Central memory CD8-positive, alpha-beta T cell (primary cell): ENCODE measurements around the gene YPEL2.
"Not testable (repeated sequence)": the region's sequence is repeated elsewhere in the genome, so short reads cannot be mapped to it uniquely, and the experiment has no call there.

Source experiments
- ATAC-seq: fragments of 150-1000 bp; cut with Tn5 transposase; replicated peaks from 2 replicates; pipeline ENCODE4 v1.10.0; 2022; ENCODE audit warnings: mild to moderate bottlenecking, moderate FRiP score, moderate number of reproducible peaks; ENCODE audit not compliant: poor library complexity, severe bottlenecking; ENCODE audit errors: extremely low read depth
- DNase-seq, 2 donors: peaks; one replicate each; pipeline ENCODE4 v3.0.0; 2021; ENCODE audit warnings: low spot score in 2 of 2
- H3K27ac Mint-ChIP-seq: one replicate; pipeline ENCODE4 v1.8.0; 2022; ENCODE audit warnings: low read depth, mild to moderate bottlenecking, moderate library complexity, mixed read lengths
- H3K27me3 Mint-ChIP-seq: one replicate; pipeline ENCODE4 v1.8.0; 2022; ENCODE audit warnings: mixed read lengths
- H3K36me3 Mint-ChIP-seq: one replicate; pipeline ENCODE4 v1.8.0; 2022; ENCODE audit warnings: mild to moderate bottlenecking, moderate library complexity, mixed read lengths; ENCODE audit not compliant: insufficient read depth
- H3K4me1 Mint-ChIP-seq: one replicate; pipeline ENCODE4 v1.8.0; 2022; ENCODE audit warnings: mixed read lengths
- H3K4me3 Mint-ChIP-seq: one replicate; pipeline ENCODE4 v1.8.0; 2022; ENCODE audit warnings: mild to moderate bottlenecking, moderate library complexity, mixed read lengths
- H3K9me3 Mint-ChIP-seq: one replicate; pipeline ENCODE4 v1.8.0; 2022; ENCODE audit warnings: mixed read lengths

The YPEL2 gene

DNA sequence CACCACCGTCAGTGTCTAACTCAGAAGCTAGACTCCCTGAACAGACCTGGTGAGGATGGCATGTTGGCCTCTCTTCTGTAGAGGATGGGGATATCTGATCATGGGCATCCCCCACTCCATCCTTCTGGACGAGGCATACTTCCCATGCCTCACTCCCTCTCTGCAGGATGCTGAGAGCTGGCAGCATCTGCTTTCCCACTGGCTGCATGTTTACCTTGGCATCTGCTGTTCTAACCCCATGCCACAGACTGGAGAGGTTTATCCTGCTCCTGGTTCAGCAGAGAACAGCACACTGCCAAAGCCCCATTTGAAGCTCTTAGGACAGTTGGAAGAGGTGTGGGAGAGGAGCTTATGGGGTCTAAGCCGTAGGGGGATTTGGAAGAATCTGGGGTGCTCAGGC is 46.0 kb downstream of the YPEL2 start:
- H3K4me1 Mint-ChIP-seq: peaks cover 40% of the 10 kb centered on the region
- H3K36me3 Mint-ChIP-seq: peaks cover 2% of the 10 kb centered on the region
- no peaks in the 10 kb centered on the region for H3K27me3 Mint-ChIP-seq
- no peak overlapping the region for H3K27ac Mint-ChIP-seq
- H3K9me3 Mint-ChIP-seq: no peaks in the 10 kb centered on the region
- H3K4me3 Mint-ChIP-seq: no peak overlapping the region
- ATAC-seq (no peak), DNase-seq (no peak)

DNA sequence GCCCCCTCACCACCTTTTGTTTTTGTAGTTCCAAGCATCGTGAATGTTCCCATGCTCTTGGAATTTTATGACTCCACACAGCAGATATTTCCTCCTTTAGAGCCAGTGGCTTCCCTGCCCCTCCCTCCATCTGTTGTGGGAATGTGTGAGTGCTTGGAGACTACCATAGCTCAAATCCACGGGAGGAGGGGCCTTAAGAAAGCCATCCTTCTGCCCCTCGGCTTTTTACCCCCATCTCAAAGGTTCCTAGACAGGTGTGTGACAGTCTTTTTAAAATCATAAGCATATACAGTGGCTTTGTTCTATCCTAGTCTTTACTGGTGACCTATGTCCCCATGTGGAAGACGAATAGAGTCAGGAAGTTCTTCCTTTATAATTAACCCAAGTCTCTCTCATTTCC is 47.2 kb downstream of the YPEL2 start:
- H3K27me3 Mint-ChIP-seq: no peaks in the 10 kb centered on the region
- no peak overlapping the region for H3K27ac Mint-ChIP-seq
- H3K4me3 Mint-ChIP-seq: no peak overlapping the region
- no peak for DNase-seq
- peaks cover 31% of the 10 kb centered on the region for H3K4me1 Mint-ChIP-seq
- H3K36me3 Mint-ChIP-seq: peaks cover 2% of the 10 kb centered on the region
- no peaks in the 10 kb centered on the region for H3K9me3 Mint-ChIP-seq
- no peak for ATAC-seq

DNA sequence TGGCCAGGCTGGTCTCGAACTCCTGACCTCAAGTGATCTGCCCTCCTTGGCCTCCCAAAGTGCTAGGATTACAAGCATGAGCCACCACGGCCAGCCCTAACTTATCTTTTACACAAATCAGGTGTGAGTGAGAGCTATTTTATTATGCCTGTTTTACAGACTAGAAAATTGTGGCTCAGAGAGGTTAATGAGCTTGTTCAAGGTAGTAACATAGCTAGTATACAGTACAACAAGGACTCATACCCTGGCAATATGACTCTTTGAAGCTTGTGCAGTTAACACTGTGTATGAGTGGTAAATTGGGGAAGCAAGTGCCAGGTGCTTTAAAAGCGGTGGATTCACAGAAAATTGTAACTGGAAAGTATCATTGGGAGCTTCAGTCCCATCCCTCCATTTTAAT is 49.0 kb downstream of the YPEL2 start:
- H3K4me3 Mint-ChIP-seq: no peak overlapping the region
- peaks cover 25% of the 10 kb centered on the region for H3K4me1 Mint-ChIP-seq
- H3K27ac Mint-ChIP-seq: no peak overlapping the region

DNA sequence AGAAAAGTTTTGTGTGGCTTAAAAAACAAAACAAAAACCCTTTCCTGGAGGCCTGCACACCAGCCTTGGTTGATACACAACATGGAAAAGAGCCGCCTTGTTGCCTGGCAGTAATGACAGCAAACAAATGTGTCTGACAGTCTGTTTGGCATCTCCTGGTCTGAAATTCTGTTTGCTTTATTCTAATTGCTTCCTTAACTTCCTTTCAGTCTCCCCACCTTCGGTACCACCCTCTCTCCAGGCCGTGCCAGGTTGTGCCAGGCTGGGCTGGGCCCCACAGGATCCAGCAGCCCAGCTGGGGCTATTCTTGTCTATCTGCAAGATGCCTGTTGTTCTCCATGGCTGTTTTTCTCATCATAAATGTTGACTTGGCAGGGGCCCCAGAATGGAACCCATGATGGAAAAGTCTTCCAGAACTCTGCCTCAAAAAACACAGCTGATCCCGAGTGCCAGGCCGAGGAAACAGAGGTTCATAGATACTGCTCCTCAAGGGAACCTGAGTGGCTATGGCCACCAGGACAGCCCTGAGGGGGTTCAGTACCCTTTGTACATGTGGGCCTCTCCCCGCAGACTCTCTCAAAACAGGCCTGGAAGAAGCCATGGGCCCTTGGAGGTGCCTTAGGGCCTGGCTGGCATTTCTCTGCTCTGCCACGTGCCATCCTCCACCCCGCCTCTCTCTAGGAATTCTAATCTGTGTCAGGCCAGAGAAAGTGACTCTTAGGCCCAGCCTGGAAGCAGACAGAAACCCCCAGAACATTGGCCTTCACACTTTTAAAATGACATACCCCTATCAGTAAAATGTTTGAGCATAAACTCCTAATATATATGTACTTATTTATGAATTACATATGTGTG is 50.5 kb downstream of the YPEL2 start:
- Mint-ChIP-seq H3K9me3 (no peaks in the 10 kb centered on the region), H3K27ac (peak overlapping the region; percentile 62), H3K4me3 (no peak overlapping the region), H3K27me3 (no peaks in the 10 kb centered on the region), H3K4me1 (peaks cover 27% of the 10 kb centered on the region), H3K36me3 (peaks cover 6% of the 10 kb centered on the region)
- no peak for ATAC-seq
- DNase-seq: no peak

More for the DNA sequence above, 49.0 kb downstream of the YPEL2 start:
- Mint-ChIP-seq H3K36me3 (peaks cover 2% of the 10 kb centered on the region), H3K9me3 (no peaks in the 10 kb centered on the region), H3K27me3 (no peaks in the 10 kb centered on the region)
- DNase-seq (no peak), ATAC-seq (no peak)

DNA sequence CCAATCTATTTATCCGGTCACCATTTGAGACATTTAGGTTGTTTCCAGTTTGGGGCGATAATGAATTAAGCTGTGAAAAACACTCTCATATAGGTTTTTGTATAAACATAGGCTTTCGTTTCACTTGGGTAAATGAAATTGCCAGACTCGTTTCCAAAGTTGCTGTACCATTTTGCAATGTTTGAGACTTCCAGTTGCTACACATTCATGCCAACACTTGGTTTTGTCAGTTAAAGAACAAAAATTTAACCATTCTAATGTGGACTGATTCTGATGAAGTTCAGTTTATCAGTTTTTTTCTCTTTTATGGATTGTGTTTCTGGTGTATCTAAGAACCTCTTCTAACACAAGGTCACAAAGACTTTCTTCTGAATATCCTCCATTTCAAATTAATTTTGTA is 52.4 kb downstream of the YPEL2 start:
- Mint-ChIP-seq H3K27me3 (no peaks in the 10 kb centered on the region), H3K36me3 (peaks cover 6% of the 10 kb centered on the region), H3K4me1 (peaks cover 17% of the 10 kb centered on the region), H3K27ac (no peak overlapping the region), H3K4me3 (no peak overlapping the region), H3K9me3 (no peaks in the 10 kb centered on the region)
- no peak for DNase-seq
- no peak for ATAC-seq

DNA sequence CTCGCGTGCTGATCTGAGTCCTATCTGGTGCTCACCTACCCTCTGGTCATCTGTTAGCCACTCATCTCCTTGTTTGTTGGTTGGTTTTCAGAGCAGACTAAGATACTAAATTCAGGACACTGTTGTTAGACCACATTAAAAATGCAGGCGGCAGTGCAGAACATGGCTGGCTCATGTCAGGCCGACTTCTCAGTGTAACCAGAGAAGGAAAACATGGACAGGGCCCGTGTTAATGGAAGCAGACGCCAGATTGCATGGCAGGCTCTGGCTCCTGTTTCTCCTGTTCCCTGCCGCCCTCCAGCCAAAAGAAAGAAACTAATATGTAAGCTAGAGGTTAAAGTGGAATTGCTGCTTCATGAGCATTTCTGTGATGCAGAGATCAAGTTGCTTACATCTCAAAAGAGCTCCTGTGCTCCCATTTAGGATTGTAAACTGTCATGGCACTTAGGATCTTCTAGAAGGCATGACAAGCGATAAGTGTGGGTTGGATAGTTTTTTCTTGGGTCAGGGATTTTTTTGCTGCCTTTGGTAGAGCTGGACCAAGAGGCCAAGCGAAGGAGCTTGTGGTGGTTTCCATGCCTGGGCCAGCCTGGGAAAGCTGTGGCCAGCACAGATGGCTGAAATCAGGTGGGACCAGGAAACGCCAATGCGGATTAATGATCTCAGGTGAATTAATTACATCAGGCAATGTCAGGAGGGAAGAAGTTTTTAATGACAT is 56.1 kb downstream of the YPEL2 start:
- no peak overlapping the region for H3K27ac Mint-ChIP-seq
- peaks cover 17% of the 10 kb centered on the region for H3K36me3 Mint-ChIP-seq
- peaks cover 6% of the 10 kb centered on the region for H3K4me1 Mint-ChIP-seq
- H3K27me3 Mint-ChIP-seq: no peaks in the 10 kb centered on the region
- H3K9me3 Mint-ChIP-seq: no peaks in the 10 kb centered on the region
- DNase-seq: no peak
- no peak for ATAC-seq
- H3K4me3 Mint-ChIP-seq: no peak overlapping the region

DNA sequence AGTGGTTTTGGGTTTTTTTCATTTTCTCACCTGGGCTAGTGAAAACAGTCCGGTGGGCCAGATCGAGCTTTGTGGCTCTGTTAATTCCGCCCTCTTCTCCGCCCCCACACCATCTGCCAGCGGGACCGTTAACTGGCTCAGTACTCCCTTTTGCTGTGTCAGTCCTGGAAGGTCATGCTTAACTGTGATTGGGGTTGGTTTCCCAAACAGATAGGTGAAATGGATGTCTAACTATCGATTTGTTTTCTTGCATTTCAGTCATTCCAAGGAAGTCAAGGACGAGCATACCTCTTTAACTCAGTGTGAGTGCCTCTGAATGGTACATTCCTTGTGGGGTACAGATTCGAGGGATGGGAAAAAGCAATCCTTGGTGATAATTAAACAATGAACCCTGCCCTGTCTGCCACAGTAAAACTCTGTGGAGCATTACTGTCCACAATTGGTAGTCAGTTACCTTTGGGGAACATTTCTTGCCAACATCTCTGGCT is 56.7 kb downstream of the YPEL2 start:
- ATAC-seq (no peak), DNase-seq (no peak)
- peaks cover 21% of the 10 kb centered on the region for H3K36me3 Mint-ChIP-seq
- no peak overlapping the region for H3K27ac Mint-ChIP-seq
- H3K4me1 Mint-ChIP-seq: peaks cover 6% of the 10 kb centered on the region
- H3K9me3 Mint-ChIP-seq: no peaks in the 10 kb centered on the region
- no peaks in the 10 kb centered on the region for H3K27me3 Mint-ChIP-seq
- H3K4me3 Mint-ChIP-seq: no peak overlapping the region

DNA sequence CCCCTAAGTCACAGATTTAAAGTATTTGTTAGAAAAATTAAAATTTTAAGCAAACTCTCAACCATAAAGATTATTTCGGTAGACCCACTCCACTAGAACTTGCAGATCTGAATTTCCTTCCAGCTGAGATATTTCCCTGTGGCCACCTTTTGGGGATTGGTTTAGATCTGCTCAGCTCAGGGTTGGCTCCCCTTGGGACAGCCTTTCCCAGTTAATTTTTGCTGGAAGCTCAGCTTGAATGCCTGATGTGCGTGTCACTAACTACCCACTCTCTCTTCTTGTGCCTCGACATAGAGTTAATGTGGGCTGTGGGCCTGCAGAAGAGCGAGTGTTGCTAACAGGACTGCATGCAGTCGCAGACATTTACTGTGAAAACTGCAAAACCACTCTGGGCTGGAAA is 57.6 kb downstream of the YPEL2 start:
- Mint-ChIP-seq H3K27me3 (no peaks in the 10 kb centered on the region), H3K36me3 (peaks cover 22% of the 10 kb centered on the region), H3K27ac (peak overlapping the region; percentile 56), H3K9me3 (no peaks in the 10 kb centered on the region), H3K4me1 (peaks cover 6% of the 10 kb centered on the region), H3K4me3 (no peak overlapping the region)
- DNase-seq: no peak
- ATAC-seq: no peak

DNA sequence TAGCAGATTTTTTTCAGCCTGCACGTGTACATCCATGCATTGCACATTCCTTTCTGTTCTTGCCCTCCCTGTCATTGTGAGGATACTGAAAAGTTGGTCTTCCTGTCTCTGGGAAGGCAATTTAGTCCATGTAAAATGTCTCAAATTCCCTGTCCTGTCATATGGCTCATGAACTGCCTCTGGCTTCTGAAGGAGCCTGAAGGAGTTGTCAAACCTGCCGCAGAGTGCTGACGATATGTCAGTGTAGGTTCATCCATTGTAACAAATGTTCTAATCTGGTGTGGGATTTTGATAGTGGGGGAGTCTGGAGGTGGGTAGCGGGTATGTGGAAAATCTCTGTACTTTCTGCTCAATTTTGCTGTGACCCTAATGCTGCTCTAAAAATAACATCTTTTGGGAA is 59.6 kb downstream of the YPEL2 start:
- H3K9me3 Mint-ChIP-seq: no peaks in the 10 kb centered on the region
- no peaks in the 10 kb centered on the region for H3K27me3 Mint-ChIP-seq
- H3K4me1 Mint-ChIP-seq: no peaks in the 10 kb centered on the region
- no peak overlapping the region for H3K4me3 Mint-ChIP-seq
- no peak overlapping the region for H3K27ac Mint-ChIP-seq
- no peak for DNase-seq
- ATAC-seq: no peak
- peaks cover 25% of the 10 kb centered on the region for H3K36me3 Mint-ChIP-seq

DNA sequence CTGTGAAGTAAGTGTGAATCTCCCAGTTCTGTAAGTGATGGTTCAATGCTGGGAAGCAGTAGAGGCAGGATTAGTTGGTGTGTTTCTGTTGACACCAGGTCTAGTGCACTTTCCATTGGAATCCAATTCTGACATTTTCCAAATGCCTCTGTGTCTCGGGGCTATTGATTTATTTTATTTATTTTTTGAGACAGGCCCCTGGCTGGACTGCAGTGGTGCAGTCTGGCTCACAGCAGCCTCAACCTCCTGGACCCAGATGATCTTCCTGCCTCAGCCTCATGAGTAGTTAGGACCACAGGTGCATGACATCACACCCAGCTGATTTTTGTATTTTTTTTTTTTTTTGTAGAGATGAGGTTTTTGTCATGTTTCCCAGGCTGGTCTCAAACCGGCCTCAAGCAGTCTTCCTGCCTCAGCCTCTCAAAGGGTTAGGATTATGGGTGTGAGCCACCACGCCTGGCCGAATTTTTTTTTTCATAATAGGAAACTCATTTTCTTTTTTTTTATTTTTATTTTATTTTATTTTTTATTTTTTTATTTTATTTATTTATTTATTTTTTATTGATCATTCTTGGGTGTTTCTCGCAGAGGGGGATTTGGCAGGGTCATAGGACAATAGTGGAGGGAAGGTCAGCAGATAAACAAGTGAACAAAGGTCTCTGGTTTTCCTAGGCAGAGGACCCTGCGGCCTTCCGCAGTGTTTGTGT is 61.7 kb downstream of the YPEL2 start:
- no peak overlapping the region for H3K4me3 Mint-ChIP-seq
- no peaks in the 10 kb centered on the region for H3K27me3 Mint-ChIP-seq

DNA sequence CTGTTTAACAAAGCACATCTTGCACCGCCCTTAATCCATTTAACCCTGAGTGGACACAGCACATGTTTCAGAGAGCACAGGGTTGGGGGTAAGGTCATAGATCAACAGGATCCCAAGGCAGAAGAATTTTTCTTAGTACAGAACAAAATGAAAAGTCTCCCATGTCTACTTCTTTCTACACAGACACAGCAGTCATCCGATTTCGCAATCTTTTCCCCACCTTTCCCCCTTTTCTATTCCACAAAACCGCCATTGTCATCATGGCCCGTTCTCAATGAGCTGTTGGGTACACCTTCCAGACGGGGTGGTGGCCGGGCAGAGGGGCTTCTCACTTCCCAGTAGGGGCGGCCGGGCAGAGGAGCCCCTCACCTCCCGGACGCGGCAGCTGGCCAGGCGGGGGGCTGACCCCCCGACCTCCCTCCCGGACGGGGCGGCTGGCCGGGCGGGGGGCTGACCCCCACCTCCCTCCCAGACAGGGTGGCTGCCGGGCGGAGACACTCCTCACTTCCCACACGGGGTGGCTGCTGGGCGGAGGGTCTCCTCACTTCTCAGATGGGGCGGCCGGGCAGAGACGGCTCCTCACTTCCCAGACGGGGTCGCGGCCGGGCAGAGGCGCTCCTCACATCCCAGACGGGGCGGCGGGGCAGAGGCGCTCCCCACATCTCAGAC is 62.4 kb downstream of the YPEL2 start:
- H3K9me3 Mint-ChIP-seq, ATAC-seq, H3K4me3 Mint-ChIP-seq, DNase-seq, H3K27ac Mint-ChIP-seq, H3K27me3 Mint-ChIP-seq, H3K4me1 Mint-ChIP-seq: not testable (repeated sequence)
- H3K36me3 Mint-ChIP-seq: peaks cover 28% of the 10 kb centered on the region

More for the DNA sequence above, 61.7 kb downstream of the YPEL2 start:
- Mint-ChIP-seq H3K36me3 (peaks cover 25% of the 10 kb centered on the region), H3K9me3 (no peaks in the 10 kb centered on the region), H3K4me1 (no peaks in the 10 kb centered on the region), H3K27ac (no peak overlapping the region)
- DNase-seq: no peak
- no peak for ATAC-seq

DNA sequence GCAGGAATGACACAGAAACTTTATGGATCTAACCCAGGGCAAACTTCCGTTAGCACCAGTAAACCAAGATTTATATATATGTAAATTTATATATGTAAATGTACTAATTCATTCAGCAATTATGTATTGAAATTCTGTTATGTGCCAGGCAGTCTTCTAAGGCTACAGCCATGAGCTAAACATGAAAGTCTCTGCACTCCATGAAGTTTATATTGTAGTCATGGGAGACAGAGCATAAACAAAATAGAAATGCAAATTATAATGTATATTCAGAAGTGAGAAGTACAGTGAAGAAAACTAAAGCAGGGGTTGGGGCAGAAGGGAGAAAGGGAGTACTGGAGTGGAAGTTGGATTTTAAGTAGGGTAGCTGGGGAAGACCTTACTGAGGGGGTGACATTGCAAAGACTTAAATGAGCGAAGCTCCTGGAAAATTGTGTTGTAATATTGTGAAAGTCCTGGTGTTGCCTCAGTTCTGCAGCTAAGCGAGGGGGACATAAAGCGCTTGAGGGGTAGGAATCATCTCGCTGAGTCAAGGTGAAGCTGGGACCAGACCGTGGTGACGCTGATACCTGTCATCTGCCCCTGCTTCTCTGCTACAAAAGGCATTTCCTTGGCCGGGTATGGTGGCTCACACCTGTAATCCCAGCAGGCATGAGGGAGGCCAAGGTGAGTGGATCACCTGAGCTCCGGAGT is 64.8 kb downstream of the YPEL2 start:
- Mint-ChIP-seq H3K4me3 (no peak overlapping the region), H3K4me1 (no peaks in the 10 kb centered on the region), H3K27me3 (no peaks in the 10 kb centered on the region), H3K9me3 (no peaks in the 10 kb centered on the region), H3K36me3 (peaks cover 23% of the 10 kb centered on the region), H3K27ac (no peak overlapping the region)
- no peak for ATAC-seq
- no peak for DNase-seq
